Ishikawa (cell line): ENCODE data around the gene NUDT4.

Experiments used
- CEBPB ChIP-seq: IDR thresholded peaks from 2 replicates; pipeline ENCODE4 v1.6.1; 2012
- CREB1 ChIP-seq: IDR thresholded peaks from 2 replicates; pipeline ENCODE4 v1.6.1; 2012; ENCODE audit warnings: low read depth
- EGR1 ChIP-seq: IDR thresholded peaks from 2 replicates; pipeline ENCODE4 v1.6.1; 2012
- EP300 ChIP-seq: IDR thresholded peaks from 2 replicates; pipeline ENCODE4 v1.6.1; 2012; ENCODE audit warnings: borderline replicate concordance
- FOXM1 ChIP-seq: IDR thresholded peaks from 2 replicates; pipeline ENCODE4 v1.6.1; 2012; ENCODE audit warnings: low read depth, borderline replicate concordance
- MAX ChIP-seq: IDR thresholded peaks from 2 replicates; pipeline ENCODE4 v1.6.1; 2012
- NFIC ChIP-seq: IDR thresholded peaks from 2 replicates; pipeline ENCODE4 v1.6.1; 2012
- RAD21 ChIP-seq: IDR thresholded peaks from 2 replicates; pipeline ENCODE4 v1.6.1; 2012; ENCODE audit warnings: low read depth
- TAF1 ChIP-seq: IDR thresholded peaks from 2 replicates; pipeline ENCODE4 v1.6.1; 2012; ENCODE audit warnings: low read depth, mild to moderate bottlenecking
- TCF12 ChIP-seq: IDR thresholded peaks from 2 replicates; pipeline ENCODE4 v1.6.1; 2012; ENCODE audit warnings: low read depth
- TEAD4 ChIP-seq: IDR thresholded peaks from 2 replicates; pipeline ENCODE4 v1.6.1; 2012
- YY1 ChIP-seq: IDR thresholded peaks from 2 replicates; pipeline ENCODE4 v1.6.1; 2012; ENCODE audit warnings: low read depth
- ZBTB7A ChIP-seq: IDR thresholded peaks from 2 replicates; pipeline ENCODE4 v1.6.1; 2012; ENCODE audit warnings: low read depth
- TF ChIP-seq, protein P1 (sequence below): IDR thresholded peaks from 2 replicates; pipeline ENCODE4 v1.6.1; 2012; ENCODE audit warnings: low read depth, mild to moderate bottlenecking
- TF ChIP-seq, protein P2 (sequence below): IDR thresholded peaks from 2 replicates; pipeline ENCODE4 v1.6.1; 2012

Gene NUDT4

DNA sequence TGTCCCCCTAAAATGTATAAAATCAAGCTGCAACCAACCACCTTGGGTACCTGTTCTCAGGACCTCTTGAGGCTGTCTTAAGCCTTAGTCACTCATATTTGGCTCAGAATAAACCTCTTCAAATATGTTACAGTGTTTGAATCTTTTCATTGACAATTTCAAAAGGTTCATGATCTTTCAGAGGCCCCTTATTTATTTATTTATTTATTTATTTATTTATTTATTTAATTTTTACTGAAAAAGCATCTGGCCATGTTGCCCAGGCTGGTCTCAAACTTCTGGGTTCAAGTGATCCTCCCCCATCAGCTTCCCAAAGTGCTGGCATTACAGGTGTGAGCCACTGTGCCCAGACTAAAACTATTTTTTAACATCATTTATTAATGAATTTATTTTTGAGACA, 8.2 kb upstream of the NUDT4 start:
- TF ChIP-seq ZBTB7A (no peak), MAX (no peak)

DNA sequence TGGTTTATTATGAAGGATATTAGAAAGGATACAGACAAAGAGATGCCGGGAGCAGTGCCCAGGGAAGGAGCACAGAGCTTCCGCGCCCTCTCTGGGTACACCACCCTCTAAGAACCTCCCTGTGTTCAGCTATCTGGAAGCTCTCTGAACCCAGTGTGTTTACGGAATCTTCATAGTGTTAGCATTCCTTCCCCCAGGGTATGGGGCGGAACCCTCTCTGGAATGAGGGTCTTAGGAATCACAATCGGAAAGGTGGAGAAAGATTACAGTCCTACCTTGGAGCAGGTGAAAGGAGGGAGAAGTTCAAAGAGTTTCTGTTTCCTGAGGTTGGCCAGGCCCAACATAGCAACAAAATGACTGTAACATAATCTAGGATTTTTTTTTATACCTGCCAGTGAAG, 6.8 kb upstream of the NUDT4 start:
- TF ChIP-seq ZBTB7A = no peak
- TF ChIP-seq, protein P1, sequence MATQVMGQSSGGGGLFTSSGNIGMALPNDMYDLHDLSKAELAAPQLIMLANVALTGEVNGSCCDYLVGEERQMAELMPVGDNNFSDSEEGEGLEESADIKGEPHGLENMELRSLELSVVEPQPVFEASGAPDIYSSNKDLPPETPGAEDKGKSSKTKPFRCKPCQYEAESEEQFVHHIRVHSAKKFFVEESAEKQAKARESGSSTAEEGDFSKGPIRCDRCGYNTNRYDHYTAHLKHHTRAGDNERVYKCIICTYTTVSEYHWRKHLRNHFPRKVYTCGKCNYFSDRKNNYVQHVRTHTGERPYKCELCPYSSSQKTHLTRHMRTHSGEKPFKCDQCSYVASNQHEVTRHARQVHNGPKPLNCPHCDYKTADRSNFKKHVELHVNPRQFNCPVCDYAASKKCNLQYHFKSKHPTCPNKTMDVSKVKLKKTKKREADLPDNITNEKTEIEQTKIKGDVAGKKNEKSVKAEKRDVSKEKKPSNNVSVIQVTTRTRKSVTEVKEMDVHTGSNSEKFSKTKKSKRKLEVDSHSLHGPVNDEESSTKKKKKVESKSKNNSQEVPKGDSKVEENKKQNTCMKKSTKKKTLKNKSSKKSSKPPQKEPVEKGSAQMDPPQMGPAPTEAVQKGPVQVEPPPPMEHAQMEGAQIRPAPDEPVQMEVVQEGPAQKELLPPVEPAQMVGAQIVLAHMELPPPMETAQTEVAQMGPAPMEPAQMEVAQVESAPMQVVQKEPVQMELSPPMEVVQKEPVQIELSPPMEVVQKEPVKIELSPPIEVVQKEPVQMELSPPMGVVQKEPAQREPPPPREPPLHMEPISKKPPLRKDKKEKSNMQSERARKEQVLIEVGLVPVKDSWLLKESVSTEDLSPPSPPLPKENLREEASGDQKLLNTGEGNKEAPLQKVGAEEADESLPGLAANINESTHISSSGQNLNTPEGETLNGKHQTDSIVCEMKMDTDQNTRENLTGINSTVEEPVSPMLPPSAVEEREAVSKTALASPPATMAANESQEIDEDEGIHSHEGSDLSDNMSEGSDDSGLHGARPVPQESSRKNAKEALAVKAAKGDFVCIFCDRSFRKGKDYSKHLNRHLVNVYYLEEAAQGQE = no peak
- TF ChIP-seq YY1 = no peak
- no peak for TF ChIP-seq CEBPB
- no peak for TF ChIP-seq CREB1
- no peak for TF ChIP-seq TCF12
- TF ChIP-seq NFIC = no peak
- TF ChIP-seq RAD21 = no peak
- TF ChIP-seq EP300 = no peak
- no peak for TF ChIP-seq MAX
- TF ChIP-seq, protein P2, sequence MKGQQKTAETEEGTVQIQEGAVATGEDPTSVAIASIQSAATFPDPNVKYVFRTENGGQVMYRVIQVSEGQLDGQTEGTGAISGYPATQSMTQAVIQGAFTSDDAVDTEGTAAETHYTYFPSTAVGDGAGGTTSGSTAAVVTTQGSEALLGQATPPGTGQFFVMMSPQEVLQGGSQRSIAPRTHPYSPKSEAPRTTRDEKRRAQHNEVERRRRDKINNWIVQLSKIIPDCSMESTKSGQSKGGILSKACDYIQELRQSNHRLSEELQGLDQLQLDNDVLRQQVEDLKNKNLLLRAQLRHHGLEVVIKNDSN = no peak
- no peak for TF ChIP-seq FOXM1
- no peak for TF ChIP-seq TAF1
- TF ChIP-seq EGR1 = no peak
- TF ChIP-seq TEAD4 = no peak

- TF ChIP-seq TAF1 (no peak), FOXM1 (no peak), EGR1 (no peak), ZBTB7A (no peak), MAX (no peak)
Observed at GRCh38 chr12:93373961-93374656, 3.6 kb upstream of the NUDT4 start.

DNA sequence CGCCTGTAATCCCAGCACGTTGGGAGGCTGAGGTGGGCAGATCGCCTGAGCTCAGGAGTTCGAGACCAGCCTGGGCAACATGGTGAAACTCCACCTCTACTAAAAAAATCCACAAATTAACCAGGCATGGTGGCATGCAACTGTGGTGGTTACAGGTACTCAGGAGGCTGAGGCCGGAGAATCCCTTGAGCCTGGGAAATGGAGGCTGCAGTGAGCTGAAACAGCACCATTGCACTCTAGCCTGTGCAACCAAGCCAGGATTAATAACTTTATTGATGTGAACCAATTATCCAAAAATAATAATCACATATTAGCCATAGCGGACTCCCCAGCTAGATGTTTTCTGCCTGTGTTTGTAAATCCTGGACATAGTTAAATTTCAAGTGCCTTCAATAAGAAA, 1.8 kb upstream of the NUDT4 start:
- no peak for TF ChIP-seq TAF1
- TF ChIP-seq FOXM1 = no peak
- TF ChIP-seq, protein P1 = no peak
- no peak for TF ChIP-seq TEAD4
- TF ChIP-seq EP300 = no peak
- no peak for TF ChIP-seq ZBTB7A

GRCh38 chr12:93376436-93377251, 1.1 kb upstream of the NUDT4 start:
- TF ChIP-seq RAD21 = no peak
- TF ChIP-seq CEBPB = peak; percentile 41; the same call in 1 of the 2 replicates

GRCh38 chr12:93378196-93378997, 672 bp downstream of the NUDT4 start:
- TF ChIP-seq YY1 = peak; percentile 63; the same call in 1 of the 2 replicates
- 0 out of 2 replicates have a peak, but pooled peaks have one; percentile 31 for TF ChIP-seq ZBTB7A
